Muscle layer of duodenum (tissue), 2 donors: ENCODE data around the gene ISG20L2.

Experiments used
- H3K27ac ChIP-seq: one replicate; pipeline ENCODE4 v1.7.0; 2013; ENCODE audit warnings: mild to moderate bottlenecking, low read length
- H3K27me3 ChIP-seq: one replicate; pipeline ENCODE4 v1.7.0; 2013; ENCODE audit warnings: low read depth, mild to moderate bottlenecking, control low read depth, low read length
- H3K36me3 ChIP-seq, 2 donors: one replicate each; pipeline ENCODE4 v1.7.0; 2013; ENCODE audit warnings: low read length in 2 of 2, control low read depth in 1 of 2, mild to moderate bottlenecking in 1 of 2; ENCODE audit not compliant: insufficient read depth in 2 of 2, control insufficient read depth in 1 of 2
- H3K4me1 ChIP-seq, 2 donors: one replicate each; pipeline ENCODE4 v1.7.0; 2013; ENCODE audit warnings: low read length in 2 of 2, mild to moderate bottlenecking in 2 of 2, control low read depth in 1 of 2, moderate library complexity in 1 of 2; ENCODE audit not compliant: insufficient read depth in 2 of 2, control insufficient read depth in 1 of 2
- H3K4me3 ChIP-seq, 2 donors: one replicate each; pipeline ENCODE4 v1.7.0; 2013; ENCODE audit warnings: low read length in 2 of 2, low read depth in 1 of 2, mild to moderate bottlenecking in 1 of 2
- H3K9me3 ChIP-seq, 2 donors: one replicate each; pipeline ENCODE4 v1.7.0; 2013; ENCODE audit warnings: low read length in 2 of 2, control low read depth in 1 of 2, mild to moderate bottlenecking in 1 of 2; ENCODE audit not compliant: control insufficient read depth in 1 of 2
- donor health status: healthy.

Gene ISG20L2

DNA sequence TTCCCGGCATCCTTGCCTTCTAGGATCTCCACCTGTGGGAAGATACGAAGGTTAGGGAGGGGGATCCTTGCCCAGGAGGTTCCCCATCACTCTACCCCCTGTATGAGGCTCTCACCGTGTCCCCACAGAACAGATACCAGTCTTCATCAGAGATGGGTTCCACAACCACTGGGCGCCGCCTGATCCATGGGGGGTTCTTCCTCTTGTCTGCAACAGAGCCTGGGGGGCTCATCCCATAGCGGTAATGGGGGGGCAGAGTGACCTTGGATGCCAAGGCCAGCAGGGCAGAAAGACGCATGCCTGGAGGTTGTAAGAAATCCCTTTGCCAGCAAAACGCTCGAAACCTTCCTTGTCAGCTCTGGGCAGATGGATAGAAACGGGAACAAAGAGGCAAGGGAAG is 9.8 kb upstream of the ISG20L2 start:
- Histone ChIP-seq H3K27me3 (no peaks in the 10 kb centered on the region), H3K4me1 (peaks cover 7 to 15% of the 10 kb centered on the region in 2 donors), H3K36me3 (peaks cover 25 to 51% of the 10 kb centered on the region in 2 donors), H3K27ac (no peak overlapping the region), H3K4me3 (no peak overlapping the region), H3K9me3 (no peaks in the 10 kb centered on the region)

DNA sequence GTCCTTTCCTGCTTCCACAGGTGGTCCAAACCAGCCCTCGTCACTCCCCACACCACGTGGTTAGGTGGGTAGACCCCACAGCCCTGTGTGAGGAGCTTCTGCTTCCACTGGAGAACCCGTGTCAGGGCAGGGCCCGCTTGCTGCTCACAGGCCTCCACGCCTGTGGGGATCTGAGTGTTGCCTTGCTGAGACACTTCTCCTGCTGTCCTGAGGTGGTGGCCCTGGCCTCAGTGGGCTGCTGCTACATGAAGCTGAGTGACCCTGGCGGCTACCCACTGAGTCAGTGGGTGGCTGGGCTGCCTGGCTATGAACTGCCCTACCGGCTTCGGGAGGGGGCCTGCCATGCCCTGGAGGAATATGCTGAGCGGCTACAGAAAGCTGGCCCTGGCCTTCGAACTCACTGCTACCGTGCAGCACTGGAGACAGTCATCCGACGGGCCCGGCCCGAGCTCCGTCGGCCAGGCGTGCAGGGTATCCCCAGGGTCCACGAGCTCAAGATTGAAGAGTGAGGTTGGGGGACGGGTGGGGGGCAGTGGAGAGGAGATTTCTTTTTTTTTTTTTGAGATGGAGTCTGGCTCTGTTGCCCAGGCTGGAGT is 5.5 kb upstream of the ISG20L2 start:
- Histone ChIP-seq H3K27ac (no peak overlapping the region), H3K4me3 (no peak overlapping the region), H3K36me3 (peaks cover 24 to 47% of the 10 kb centered on the region in 2 donors)

DNA sequence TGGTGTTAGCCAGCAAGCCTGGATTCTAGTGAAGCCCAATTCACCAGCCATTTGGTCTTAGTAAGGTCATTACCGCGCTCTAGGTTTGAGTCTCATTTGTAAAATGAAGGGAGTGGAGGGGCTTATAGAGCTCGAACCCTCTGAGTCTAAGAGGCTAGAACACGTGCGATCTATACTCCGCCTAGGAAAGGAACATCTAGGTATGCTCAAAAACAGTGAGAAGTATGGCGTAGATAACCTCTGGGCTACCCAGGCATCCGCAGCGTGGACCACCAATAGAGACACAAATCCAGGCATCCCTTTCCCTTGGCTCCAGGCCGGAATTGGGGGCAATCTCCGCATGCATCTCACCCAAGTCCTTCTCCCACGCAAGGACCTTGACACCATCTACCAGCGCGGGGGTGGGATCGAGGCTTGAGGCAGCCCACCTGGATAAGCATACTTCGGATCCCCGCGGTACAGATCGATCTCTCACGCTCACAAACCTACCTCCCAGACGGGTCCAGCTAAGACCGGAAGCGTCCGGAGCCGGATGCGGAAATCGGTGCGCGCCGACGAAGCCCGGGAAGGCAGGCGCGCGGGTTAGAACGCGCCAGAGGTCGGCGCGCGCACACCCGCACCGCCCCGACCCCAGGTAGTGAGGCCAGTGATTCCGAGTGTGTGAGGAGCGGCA is 504 bp downstream of the ISG20L2 start, which contains the start of gene METTL25B:
Gene METTL25B, plus strand, starts transcription at position 544 of the 673 bp plus-strand sequence. CDS start 636 bp downstream, outside the sequence.
- Histone ChIP-seq H3K27me3 (no peaks in the 10 kb centered on the region), H3K4me1 (peaks cover 27 to 37% of the 10 kb centered on the region in 2 donors), H3K36me3 (peaks cover 22 to 25% of the 10 kb centered on the region in 2 donors), H3K9me3 (no peaks in the 10 kb centered on the region), H3K27ac (peak within 1 kb of the TSS; percentile 98), H3K4me3 (peak within 1 kb of the TSS; percentile 94 to 96)

More for the DNA sequence above, 5.5 kb upstream of the ISG20L2 start:
- H3K4me1 ChIP-seq = peaks cover 0 to 3% of the 10 kb centered on the region in 2 donors
- H3K9me3 ChIP-seq = no peaks in the 10 kb centered on the region
- H3K27me3 ChIP-seq = no peaks in the 10 kb centered on the region

DNA sequence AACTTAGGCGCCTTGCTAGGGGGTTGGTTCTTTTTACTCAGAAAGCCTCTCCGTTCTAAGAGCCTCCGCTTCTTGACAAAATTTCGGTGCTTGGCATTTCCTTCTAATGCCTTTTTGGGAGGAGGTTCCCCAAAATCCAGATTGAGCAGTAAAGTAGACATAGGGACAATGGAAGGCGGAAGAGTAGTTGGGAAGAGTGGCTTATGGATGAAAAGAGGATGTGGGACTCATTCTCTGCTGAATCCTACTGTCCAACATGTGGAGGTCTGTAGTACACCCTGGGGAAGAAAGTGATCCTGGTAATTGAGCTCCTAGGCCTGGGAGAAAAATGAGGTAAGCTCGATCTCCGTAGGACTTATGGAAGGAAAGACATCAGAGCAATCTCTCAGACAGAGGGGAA is 1.1 kb downstream of the ISG20L2 start:
- no peaks in the 10 kb centered on the region for H3K27me3 ChIP-seq
- no peaks in the 10 kb centered on the region for H3K9me3 ChIP-seq
- peaks cover 27 to 37% of the 10 kb centered on the region in 2 donors for H3K4me1 ChIP-seq
- H3K27ac ChIP-seq = peak overlapping the region; percentile 83
- peaks cover 20 to 28% of the 10 kb centered on the region in 2 donors for H3K36me3 ChIP-seq
- peak overlapping the region; percentile 94 to 96 for H3K4me3 ChIP-seq

DNA sequence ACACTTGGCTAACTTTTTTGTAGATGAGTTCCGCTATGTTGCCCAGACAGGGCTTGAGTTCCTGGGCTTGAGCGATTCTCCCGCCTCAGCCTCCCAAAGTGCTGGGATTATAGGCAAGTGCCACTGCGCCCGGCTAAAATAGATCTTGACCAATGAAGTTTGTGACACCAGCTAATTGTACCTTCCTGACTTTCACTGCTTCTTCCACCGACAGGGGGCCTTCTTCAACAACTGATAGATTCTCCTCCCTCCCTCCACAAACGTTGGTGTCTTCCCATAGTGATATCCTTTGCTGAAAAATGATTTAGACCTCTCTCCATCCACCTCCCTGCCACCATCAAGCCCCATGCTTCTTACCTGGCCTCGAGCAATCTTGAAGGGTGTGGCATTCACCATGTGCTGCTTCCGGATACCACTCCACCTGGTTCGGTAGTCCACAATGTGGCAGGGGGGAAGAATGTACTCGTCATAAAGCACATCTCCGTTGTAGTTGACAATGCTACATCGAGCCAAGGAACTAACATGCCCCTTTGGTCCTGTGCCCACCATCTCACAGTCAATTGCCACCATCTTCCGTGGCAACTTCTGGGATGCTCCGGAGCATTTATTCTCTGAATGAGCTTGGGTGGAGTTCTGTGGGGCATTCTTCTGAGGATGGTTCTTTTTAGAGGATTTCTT is 1.9 kb downstream of the ISG20L2 start:
- H3K4me1 ChIP-seq = peaks cover 27 to 37% of the 10 kb centered on the region in 2 donors
- H3K27me3 ChIP-seq = no peaks in the 10 kb centered on the region
- peak overlapping the region; percentile 94 to 96 for H3K4me3 ChIP-seq
- H3K27ac ChIP-seq = no peak overlapping the region
- H3K36me3 ChIP-seq = peaks cover 21 to 25% of the 10 kb centered on the region in 2 donors
- H3K9me3 ChIP-seq = no peaks in the 10 kb centered on the region

DNA sequence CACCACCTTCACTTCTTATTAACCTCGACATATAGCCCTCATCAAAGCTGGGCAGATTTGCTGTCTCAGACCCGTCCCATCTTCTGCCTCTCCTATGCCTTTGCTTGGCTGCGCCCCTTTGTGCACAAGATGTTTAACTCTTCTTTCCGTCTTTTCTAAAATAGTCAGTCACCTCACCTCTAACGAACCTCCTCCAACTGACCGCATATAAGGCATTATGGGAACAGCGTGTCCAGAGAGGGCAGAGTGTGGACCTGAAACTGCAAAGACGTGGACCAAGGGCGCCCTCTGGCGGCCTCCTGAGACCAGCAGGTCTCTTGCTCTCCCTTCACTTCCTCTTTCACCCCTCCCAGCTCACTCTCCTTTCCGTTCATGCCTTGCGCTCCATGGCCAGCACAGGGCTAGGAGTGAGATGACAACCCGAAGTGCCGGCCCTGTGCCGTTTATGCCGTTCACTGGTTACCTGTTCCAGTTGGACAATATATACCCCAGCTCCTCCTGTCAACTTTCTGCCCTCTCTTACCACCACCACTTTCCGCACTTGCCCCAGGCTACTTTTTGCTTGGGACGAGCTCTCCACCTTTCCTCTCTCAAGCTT is 2.8 kb downstream of the ISG20L2 start:
- peaks cover 30 to 34% of the 10 kb centered on the region in 2 donors for H3K36me3 ChIP-seq
- peak overlapping the region; percentile 94 to 96 for H3K4me3 ChIP-seq
- peaks cover 27 to 37% of the 10 kb centered on the region in 2 donors for H3K4me1 ChIP-seq

DNA sequence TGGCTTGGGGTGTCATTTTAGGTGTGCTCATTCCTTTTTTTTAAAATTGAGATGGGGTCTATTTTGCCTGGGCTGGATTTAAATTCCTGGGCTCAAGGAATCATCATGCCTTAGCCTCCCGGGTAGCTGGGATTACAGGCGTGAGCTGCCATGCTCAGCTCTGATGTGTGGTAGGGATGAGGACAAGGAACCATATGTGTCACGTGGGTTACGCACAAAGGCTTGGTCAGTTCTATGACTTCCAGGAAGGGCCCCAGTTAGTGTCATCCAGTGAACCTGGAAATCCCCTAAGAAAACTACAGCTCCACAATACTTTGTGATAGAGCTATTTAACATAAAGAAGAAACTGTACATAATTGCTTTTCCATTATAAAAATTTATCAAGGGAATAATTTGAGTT is 7.0 kb downstream of the ISG20L2 start:
- peaks cover 11 to 22% of the 10 kb centered on the region in 2 donors for H3K4me1 ChIP-seq
- H3K4me3 ChIP-seq = no peak overlapping the region
- no peaks in the 10 kb centered on the region for H3K27me3 ChIP-seq
- no peaks in the 10 kb centered on the region for H3K9me3 ChIP-seq
- H3K27ac ChIP-seq = no peak overlapping the region
- H3K36me3 ChIP-seq = peaks cover 33 to 46% of the 10 kb centered on the region in 2 donors

More for the DNA sequence above, 2.8 kb downstream of the ISG20L2 start:
- Histone ChIP-seq H3K9me3 (no peaks in the 10 kb centered on the region), H3K27me3 (no peaks in the 10 kb centered on the region), H3K27ac (no peak overlapping the region)

DNA sequence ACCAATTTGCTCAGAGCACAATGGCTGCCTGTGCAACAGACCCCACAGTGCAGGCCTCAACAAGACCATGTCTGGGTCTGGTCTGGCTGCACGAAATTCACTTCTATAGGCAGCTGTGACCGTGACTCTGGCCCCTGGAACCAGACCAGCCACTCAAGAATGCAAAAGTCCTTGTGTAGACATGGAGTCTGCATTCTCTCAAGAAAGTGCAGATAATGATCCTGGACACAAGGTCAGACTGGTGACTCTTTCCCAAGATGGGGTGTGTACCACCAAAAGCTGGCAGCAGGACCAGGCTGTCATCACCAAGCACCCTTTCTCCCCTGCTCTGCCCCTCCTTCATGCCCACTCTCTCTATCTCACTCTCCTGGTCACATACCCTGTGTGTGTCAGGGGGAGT is 7.4 kb downstream of the ISG20L2 start:
- peaks cover 33 to 46% of the 10 kb centered on the region in 2 donors for H3K36me3 ChIP-seq

DNA sequence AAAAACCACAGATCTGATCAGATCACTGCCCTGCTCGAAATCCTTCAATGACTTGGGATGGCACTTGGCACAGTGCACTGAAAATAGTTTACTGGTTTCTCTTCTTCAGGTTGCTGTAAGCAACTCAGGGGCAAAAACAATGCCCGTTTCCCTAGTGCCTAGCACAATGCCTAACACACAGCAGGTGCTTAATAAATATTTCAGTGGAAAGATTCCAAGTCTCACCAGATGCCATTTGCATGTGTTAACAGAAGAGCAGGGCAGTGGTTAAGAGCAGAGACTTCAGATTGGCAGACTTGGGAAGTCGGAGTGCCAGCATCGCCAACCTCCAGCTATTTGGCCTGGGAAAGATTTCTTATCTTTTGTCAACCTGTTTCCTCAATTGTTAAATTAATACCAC is 11.2 kb downstream of the ISG20L2 start:
- no peak overlapping the region for H3K27ac ChIP-seq
- no peaks in the 10 kb centered on the region for H3K27me3 ChIP-seq
- no peaks in the 10 kb centered on the region for H3K9me3 ChIP-seq
- peaks cover 0 to 7% of the 10 kb centered on the region in 2 donors for H3K4me1 ChIP-seq
- peaks cover 15 to 28% of the 10 kb centered on the region in 2 donors for H3K36me3 ChIP-seq
- no peak overlapping the region for H3K4me3 ChIP-seq

More for the DNA sequence above, 7.4 kb downstream of the ISG20L2 start:
- Histone ChIP-seq H3K4me1 (peaks cover 9 to 18% of the 10 kb centered on the region in 2 donors), H3K4me3 (no peak overlapping the region), H3K27me3 (no peaks in the 10 kb centered on the region), H3K9me3 (no peaks in the 10 kb centered on the region), H3K27ac (no peak overlapping the region)

DNA sequence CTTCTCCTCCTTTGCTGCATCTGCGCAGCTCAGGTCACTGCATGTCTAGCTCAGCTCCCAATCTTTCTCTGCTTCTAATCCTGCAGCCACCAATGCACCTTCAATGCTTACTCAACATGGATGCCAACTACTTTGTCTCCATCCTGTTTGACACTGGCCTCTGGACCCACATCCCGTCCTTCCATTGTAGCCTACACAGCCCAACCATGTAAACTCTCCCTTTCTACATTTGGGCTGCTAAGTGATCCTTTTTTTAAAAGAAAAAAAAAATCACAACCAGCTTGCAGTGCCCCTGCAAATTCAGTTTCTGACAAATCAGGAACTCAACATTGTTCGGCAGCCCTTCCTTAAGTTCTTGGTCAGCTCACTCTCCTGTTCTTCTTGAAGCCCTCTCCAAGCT is 13.7 kb downstream of the ISG20L2 start:
- H3K4me1 ChIP-seq = peaks cover 4 to 31% of the 10 kb centered on the region in 2 donors
- H3K9me3 ChIP-seq = no peaks in the 10 kb centered on the region
- H3K4me3 ChIP-seq = no peak overlapping the region
- peaks cover 0 to 5% of the 10 kb centered on the region in 2 donors for H3K36me3 ChIP-seq
- H3K27me3 ChIP-seq = no peaks in the 10 kb centered on the region
- H3K27ac ChIP-seq = no peak overlapping the region

DNA sequence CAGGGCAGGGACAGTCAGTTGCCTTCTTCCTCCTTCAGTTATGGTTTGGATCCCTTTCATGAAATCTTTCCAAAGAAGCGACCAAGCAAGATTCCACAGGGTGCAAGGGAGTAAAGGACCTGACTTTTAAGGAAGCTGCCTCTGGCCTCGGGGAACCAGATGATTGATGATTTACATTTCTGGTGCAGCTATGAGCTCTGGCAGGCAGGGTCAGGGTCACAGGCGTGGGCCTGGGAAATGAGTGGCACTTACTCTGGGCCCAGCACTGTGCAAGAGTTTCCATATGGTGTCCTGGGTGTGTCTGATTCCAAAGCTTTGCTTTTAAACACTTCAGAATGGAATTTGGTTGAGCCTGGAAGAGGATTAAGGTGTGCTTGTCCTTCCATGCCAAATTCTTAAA is 15.9 kb downstream of the ISG20L2 start:
- Histone ChIP-seq H3K9me3 (no peaks in the 10 kb centered on the region), H3K27ac (no peak overlapping the region), H3K27me3 (no peaks in the 10 kb centered on the region), H3K4me1 (peaks cover 10 to 47% of the 10 kb centered on the region in 2 donors), H3K4me3 (no peak overlapping the region), H3K36me3 (peaks cover 0 to 3% of the 10 kb centered on the region in 2 donors)
